NCI-H2196 treated with DMSO at 0.1 percent for 48 hours (cell line): ENCODE data around the gene AZIN2.
A peak's percentile ranks its signal among the peaks of the same experiment; 100 is the strongest.
"Not testable (repeated sequence)": the region's sequence is repeated elsewhere in the genome, so short reads cannot be mapped to it uniquely, and the experiment has no call there.

Experiments
- DNase-seq: peaks from one replicate; lab custom pipeline; 2025; ENCODE audit not compliant: unreplicated experiment; lab: John Stamatoyannopoulos, UW

Gene AZIN2

GRCh38 chr1:33126411-33127000 lies 45.6 kb downstream of the AZIN2 start:
- no peak for DNase-seq

DNA sequence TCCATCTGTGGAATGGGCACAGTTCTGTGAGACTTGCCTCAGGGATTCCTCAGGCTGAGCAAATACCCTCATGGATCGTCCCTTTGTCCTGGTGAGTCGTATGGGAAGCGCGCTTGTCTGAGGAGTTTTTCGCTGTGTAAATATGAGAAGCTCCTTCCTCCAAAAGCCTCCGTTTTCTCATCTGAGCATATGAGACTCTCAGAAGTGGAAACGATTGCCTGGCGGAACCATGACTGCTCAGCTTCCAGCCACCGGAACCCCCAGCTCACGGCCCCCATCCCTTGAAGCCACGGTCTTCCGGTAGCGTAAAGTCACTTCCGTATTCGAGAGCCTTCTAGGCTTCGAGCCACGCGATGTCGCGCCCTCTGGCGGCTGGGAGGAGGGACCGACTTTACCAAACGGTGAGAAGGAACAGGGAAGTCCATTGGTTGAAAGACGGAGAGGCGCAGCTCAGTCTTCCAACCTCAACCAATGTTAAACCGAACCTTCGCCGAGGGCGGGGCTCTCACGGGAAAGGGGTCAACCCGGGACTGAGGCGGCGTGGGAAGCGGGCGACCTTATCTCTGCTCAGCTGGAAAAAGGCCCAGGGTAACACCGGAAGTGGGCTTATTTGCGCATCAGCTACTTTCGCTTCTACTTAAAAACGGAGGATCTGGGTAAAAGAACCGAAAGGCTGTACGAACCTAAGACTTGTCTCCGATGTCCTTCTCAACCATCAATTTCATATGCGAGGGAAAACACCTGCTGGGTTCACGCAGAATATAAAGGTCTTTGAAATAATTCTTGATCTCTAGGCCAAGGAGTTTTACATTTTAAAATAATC lies 46.3 kb downstream of the AZIN2 start:
- peak; percentile 100 for DNase-seq

DNA sequence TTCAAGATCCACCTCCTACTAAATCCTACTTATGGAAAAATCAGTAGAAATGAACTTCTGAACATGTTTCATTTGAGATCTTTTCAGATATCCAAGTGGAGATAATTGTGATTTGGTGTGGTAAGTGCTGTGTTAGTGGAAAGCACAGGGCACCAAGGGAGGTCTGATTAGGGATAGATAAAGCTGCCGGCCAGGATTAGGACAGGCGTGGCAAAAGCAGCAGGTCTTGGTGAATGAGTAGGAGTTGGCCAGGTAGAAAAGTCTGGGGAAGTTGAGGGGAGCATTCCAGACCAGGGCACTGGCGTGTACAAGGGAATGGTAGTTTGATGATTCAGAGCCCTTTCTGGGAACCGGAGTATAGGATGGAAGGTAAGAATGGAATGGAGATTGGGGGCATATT lies 47.8 kb downstream of the AZIN2 start:
- no peak for DNase-seq

- no peak for DNase-seq
Measured at GRCh38 chr1:33130297-33130696, 49.3 kb downstream of the AZIN2 start.

DNA sequence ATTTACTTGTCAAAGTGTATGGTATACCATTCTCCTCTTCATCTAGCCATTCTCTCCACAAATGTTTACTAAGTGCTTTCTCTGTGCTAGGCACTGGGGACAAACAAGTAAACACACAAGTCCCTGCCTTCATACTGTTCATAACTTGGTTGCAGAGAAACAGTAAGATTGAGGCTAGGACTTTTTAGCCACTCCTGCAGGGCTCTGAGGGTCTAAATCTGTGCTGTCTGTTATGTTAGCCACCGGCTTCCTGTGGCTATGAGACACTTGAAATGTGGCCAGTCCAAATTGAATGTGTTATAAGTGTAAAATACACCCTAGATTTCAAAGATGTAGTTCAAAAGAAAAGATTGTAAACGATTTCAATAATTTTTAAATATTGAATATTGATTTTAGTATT lies 50.2 kb downstream of the AZIN2 start:
- DNase-seq, result no peak

GRCh38 chr1:33132549-33132948 lies 51.6 kb downstream of the AZIN2 start:
- no peak for DNase-seq

DNA sequence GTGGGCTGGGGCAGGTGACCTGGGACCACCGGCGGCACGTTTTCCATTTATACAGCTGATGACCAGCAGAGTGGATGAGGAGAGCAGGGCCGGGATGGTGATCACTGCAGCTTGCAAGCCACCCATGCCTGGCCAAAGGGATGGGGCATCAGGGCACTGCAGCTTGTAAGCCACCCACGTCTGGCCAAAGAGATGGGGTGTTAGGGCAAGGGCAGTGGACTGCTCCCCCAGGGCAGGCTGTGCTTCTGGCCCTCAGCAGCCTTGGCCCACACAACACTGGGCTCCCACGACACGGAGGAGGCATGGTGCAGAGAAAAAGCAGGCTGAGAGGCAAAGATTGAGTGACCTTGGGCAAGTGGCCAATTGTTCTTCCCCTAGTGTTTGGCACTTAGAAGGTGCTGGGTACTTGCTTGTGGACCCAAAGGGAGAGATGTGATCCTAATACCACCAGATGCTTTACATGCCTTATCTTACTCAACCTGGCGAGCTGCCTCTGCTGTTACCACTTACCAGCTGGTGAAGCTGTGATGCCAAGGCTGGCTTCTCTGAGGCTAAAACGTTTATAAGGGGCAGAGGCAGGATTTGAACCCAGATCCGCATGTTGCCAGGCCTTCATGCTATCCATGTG lies 52.6 kb downstream of the AZIN2 start:
- no peak for DNase-seq

DNA sequence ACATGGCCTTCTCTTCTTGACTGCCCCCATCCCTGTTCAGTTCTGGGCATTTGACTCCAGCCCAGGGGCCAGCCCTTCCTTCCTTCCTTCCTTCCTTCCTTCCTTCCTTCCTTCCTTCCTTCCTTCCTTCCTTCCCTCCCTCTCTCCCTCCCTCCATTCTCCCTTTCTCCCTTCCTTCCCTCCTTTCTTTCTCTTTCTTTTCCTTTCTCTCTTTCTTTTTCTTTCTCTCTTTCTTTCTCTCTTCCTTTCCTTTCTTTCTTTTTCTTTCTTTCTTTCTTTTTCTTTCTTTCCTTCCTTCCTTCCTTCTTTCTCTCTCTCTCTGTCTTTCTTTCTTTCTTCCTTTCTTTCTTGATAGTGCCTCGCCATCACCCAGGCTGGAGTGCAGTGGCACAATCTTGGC lies 55.1 kb downstream of the AZIN2 start:
- not testable (repeated sequence) for DNase-seq

GRCh38 chr1:33137800-33138199 lies 56.8 kb downstream of the AZIN2 start:
- no peak for DNase-seq

GRCh38 chr1:33140153-33141149 lies 59.5 kb downstream of the AZIN2 start:
- no peak for DNase-seq

GRCh38 chr1:33141216-33141615 lies 60.3 kb downstream of the AZIN2 start:
- no peak for DNase-seq

- no peak for DNase-seq
Measured at GRCh38 chr1:33141781-33142180, 60.8 kb downstream of the AZIN2 start.

DNA sequence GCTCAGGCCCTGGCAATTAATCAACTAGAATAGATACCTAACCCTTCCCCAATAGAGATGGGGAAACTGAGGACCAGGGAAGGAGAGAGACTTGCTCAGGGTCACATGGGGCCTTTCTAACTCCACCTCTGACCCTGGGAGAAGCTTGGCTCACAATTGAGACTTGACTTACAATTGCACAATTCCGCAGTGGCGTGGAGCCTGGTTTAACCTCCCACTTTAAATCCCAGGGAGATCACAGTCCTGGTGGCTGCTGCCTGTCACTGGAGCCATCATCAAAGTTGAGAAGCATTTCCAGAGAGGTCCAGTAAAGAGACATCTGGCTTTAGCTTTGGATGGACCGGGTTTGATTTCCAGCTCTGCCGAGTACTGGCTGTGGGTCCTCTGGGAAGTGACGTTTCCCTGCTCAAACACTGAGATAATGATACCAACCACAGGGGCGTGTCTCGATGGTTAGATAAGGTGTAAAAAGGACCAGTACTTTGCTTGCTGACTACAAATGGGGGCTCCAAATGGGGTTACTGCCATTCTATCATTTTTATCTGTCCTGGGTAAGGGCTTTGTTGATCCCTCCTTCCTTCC lies 61.6 kb downstream of the AZIN2 start:
- DNase-seq, result no peak

- DNase-seq, result no peak
Measured at GRCh38 chr1:33143176-33143575, 62.2 kb downstream of the AZIN2 start.

GRCh38 chr1:33143698-33144097 lies 62.7 kb downstream of the AZIN2 start:
- DNase-seq, result no peak

DNA sequence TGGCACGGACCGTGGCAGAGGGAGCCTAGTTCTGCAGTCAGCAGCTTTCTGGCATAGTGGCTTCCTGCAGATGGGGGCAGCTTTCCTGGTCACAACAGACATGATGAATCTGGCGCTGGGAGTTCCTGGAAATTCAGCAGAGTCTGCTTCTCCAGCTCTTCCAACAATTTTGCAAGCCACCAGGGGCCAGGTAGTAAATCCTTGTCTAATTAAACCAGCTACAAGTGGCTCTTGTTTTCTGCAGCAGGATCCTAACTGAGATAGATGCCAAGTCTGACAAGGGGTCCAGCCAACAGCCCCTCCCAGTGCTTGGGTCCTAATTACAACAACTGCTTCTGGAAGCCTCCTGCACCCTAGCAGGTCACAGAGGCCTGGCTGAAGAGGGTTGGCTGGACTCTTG lies 65.0 kb downstream of the AZIN2 start:
- no peak for DNase-seq

DNA sequence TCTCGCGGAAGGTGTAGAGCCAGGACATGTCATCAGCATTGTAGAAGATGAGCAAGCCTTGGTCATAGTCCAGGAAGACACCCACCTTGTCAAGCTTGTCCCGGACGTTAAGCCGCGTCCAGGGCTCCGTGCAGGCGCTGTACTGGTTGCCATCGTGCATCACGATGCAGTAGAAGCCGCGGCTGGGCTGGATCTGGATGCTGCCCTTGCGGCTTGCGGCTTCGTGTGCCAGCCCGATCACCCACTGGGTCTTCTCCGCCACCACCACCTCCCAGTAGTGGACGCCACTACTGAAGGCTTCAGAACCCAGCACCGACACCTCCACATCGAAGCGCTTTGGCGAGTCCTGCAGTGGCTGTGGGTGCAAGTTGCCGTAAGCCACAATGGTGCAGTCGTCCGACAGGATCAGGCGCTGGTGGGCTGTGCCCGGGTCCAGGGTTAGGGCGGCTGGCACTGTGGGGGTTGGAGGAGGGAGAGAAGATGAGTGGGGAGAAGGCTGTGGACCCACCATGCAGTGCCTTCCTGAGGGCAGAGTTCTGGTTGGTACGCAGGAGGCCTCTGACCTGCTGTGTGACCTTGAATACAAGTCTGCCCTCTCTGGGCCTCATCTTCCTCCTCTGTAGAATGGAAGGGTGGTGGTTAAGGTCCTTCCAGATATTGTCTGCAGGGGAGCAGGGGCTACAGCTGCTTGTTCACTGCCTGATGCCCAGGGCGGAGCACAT lies 66.5 kb downstream of the AZIN2 start:
- no peak for DNase-seq

DNA sequence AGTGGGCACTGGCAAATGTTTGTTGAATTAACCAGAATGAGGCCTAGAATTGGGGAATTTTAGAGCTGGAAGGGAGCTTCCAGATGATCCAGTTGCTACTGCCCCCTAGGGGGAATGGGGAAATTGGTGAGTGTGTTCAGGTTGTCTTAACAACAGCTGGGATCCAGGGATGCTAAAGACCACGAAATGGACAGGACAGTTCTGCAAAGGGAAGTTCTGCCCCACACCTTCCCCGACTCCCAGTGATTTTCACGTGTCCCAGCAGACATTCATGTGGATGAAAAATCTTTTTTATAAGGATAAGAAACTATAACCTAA lies 67.0 kb downstream of the AZIN2 start:
- DNase-seq, result no peak

- DNase-seq, result no peak
Measured at GRCh38 chr1:33148615-33149014, 67.7 kb downstream of the AZIN2 start.

- DNase-seq, result no peak
Measured at GRCh38 chr1:33149453-33150190, 68.7 kb downstream of the AZIN2 start.
